DOHH2 (cell line): ENCODE results near the gene SHISAL1.

ENCODE experiments used
- H3F3A ChIP-seq: fragments of 200-600 bp; sonication (generic), shearing (Covaris generic); 2 replicates; pipeline ENCODE4 v1.6.0; 2016; ENCODE audit warnings: antibody characterized with exemption, mild to moderate bottlenecking; ENCODE audit not compliant: control insufficient read depth, insufficient read depth
- H3K27ac ChIP-seq: fragments of 200-600 bp; sonication (generic); 2 replicates; pipeline ENCODE4 v1.5.1; 2014; ENCODE audit warnings: low read depth, mild to moderate bottlenecking, low read length, moderate library complexity
- H3K27me3 ChIP-seq: fragments of 200-600 bp; sonication (generic); 2 replicates; pipeline ENCODE4 v1.6.1; 2014; ENCODE audit warnings: mild to moderate bottlenecking, low read length, mixed read lengths; ENCODE audit not compliant: control insufficient read depth
- H3K36me3 ChIP-seq: fragments of 200-600 bp; sonication (generic); 2 replicates; pipeline ENCODE4 v1.6.1; 2014; ENCODE audit warnings: mild to moderate bottlenecking, low read length, moderate library complexity, mixed read lengths; ENCODE audit not compliant: control insufficient read depth
- H3K4me1 ChIP-seq: fragments of 200-600 bp; sonication (generic); 2 replicates; pipeline ENCODE4 v1.6.1; 2014; ENCODE audit warnings: mild to moderate bottlenecking, low read length, mixed read lengths; ENCODE audit not compliant: control insufficient read depth
- H3K4me2 ChIP-seq: fragments of 200-600 bp; sonication (generic); 2 replicates; pipeline ENCODE4 v1.6.0; 2014; ENCODE audit warnings: mild to moderate bottlenecking, low read length, moderate library complexity
- H3K4me3 ChIP-seq: fragments of 200-600 bp; sonication (generic); 2 replicates; pipeline ENCODE4 v1.5.1; 2014; ENCODE audit warnings: mild to moderate bottlenecking, low read length, mixed read lengths
- H3K79me2 ChIP-seq: fragments of 200-600 bp; sonication (generic); 2 replicates; pipeline ENCODE4 v1.6.1; 2014; ENCODE audit warnings: mild to moderate bottlenecking, low read length, mixed read lengths; ENCODE audit not compliant: control insufficient read depth
- H3K9me2 ChIP-seq: fragments of 200-600 bp; sonication (generic); replicated peaks from 2 replicates; pipeline ENCODE4 v1.6.1; 2014; ENCODE audit warnings: mild to moderate bottlenecking, low read length, mixed read lengths; ENCODE audit not compliant: control insufficient read depth
- H3K9me3 ChIP-seq: fragments of 200-600 bp; sonication (generic); 2 replicates; pipeline ENCODE4 v1.6.1; 2014; ENCODE audit warnings: antibody characterized with exemption, low read length, mixed read lengths; ENCODE audit not compliant: control insufficient read depth, insufficient read depth
- H4K20me1 ChIP-seq: fragments of 200-600 bp; sonication (generic); 2 replicates; pipeline ENCODE4 v1.6.0; 2014; ENCODE audit warnings: low read depth, mild to moderate bottlenecking, antibody characterized with exemption, low read length, moderate library complexity; ENCODE audit not compliant: control insufficient read depth, insufficient read depth
- EZH2phosphoT487 ChIP-seq: fragments of 200-600 bp; sonication (generic); IDR thresholded peaks from 2 replicates; pipeline ENCODE4 v1.6.1; 2017; ENCODE audit warnings: borderline replicate concordance, mild to moderate bottlenecking, antibody characterized with exemption, low read length, moderate library complexity, mixed read lengths
- TF ChIP-seq, protein P1 (sequence below): fragments of 200-600 bp; sonication (generic); IDR thresholded peaks from one replicate; pipeline ENCODE4 v1.5.1; 2014; ENCODE audit warnings: antibody characterized with exemption, mild to moderate bottlenecking, low read depth, low read length; ENCODE audit not compliant: poor library complexity, severe bottlenecking

SHISAL1 gene

DNA sequence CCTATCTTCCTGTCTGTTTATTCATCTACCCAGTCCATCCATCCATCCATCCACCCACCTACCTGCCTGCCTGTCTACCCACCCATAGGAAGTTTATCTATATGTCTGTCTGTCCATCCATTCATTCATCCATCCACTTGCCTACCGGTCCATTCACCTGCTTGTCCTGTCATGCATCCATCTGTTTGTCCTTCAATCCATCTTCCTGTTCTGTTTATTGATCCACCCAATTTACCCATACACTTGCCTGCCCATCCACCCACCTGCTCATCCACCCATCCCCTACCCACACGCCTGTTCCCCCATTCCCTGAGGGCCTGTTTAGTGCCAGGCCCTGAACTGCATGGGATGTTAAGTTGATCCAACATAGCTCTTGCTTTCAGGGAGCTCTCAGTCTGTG, 113.6 kb downstream of the SHISAL1 start:
- Histone ChIP-seq H3K4me1 (peaks cover 21% of the 10 kb centered on the region), H3K9me2 (no peaks in the 10 kb centered on the region), H3K27me3 (peaks cover 3% of the 10 kb centered on the region; the same call in 1 of the 2 replicates), H3K4me3 (no peak overlapping the region), H4K20me1 (no peaks in the 10 kb centered on the region), H3K27ac (no peak overlapping the region), H3K9me3 (no peaks in the 10 kb centered on the region), H3K79me2 (no peaks in the 10 kb centered on the region), H3K4me2 (no peak overlapping the region), H3K36me3 (no peaks in the 10 kb centered on the region), H3F3A (no peaks in the 10 kb centered on the region)
- no peak for TF ChIP-seq EZH2phosphoT487
- TF ChIP-seq, protein P1, sequence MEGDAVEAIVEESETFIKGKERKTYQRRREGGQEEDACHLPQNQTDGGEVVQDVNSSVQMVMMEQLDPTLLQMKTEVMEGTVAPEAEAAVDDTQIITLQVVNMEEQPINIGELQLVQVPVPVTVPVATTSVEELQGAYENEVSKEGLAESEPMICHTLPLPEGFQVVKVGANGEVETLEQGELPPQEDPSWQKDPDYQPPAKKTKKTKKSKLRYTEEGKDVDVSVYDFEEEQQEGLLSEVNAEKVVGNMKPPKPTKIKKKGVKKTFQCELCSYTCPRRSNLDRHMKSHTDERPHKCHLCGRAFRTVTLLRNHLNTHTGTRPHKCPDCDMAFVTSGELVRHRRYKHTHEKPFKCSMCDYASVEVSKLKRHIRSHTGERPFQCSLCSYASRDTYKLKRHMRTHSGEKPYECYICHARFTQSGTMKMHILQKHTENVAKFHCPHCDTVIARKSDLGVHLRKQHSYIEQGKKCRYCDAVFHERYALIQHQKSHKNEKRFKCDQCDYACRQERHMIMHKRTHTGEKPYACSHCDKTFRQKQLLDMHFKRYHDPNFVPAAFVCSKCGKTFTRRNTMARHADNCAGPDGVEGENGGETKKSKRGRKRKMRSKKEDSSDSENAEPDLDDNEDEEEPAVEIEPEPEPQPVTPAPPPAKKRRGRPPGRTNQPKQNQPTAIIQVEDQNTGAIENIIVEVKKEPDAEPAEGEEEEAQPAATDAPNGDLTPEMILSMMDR, result no peak

DNA sequence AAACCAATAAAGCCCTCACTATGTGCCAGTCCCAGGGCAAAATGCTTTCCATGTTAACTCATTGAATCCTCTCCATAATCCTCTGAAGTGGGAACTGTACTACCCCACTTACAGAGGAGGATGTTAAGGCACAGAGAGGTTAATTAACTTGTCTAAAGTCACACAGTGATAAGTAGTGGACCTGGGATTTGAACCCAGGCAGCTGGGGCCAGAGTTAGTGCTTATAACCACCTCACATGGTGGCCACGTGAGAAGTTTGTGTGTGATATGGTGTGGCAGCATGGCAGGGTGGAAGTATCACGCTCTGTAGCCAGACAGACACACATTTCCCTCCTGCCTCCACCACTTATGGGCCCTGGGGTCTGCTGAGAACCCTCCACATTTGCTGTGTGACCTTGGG, 115.5 kb downstream of the SHISAL1 start:
- Histone ChIP-seq H3K9me3 (no peaks in the 10 kb centered on the region), H3K79me2 (no peaks in the 10 kb centered on the region), H4K20me1 (no peaks in the 10 kb centered on the region), H3K4me2 (no peak overlapping the region), H3K27ac (no peak overlapping the region), H3K4me1 (peaks cover 28% of the 10 kb centered on the region), H3F3A (no peaks in the 10 kb centered on the region), H3K27me3 (peaks cover 3% of the 10 kb centered on the region; the same call in 1 of the 2 replicates), H3K4me3 (no peak overlapping the region), H3K9me2 (no peaks in the 10 kb centered on the region), H3K36me3 (no peaks in the 10 kb centered on the region)
- TF ChIP-seq EZH2phosphoT487, result no peak
- TF ChIP-seq, protein P1, result no peak

DNA sequence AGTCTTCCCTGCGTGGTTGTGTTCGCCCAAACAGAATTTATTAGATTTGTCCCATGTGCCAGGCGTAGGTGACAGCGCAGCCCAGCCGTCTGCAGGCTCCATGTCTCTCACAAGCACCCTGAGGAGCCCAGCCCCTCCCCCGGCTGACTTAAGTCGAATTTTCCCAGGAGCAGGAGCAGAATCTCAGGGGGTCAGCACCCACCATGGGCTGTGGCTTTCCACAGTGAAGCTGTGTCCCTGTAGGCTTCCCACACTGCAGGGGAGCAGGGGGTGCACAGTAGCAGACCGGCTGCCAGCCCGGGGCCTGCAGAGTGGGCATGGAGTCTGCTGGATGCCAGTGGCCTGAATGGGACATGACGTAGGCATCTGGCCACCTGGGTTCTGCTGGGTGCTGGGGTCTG, 116.0 kb downstream of the SHISAL1 start:
- Histone ChIP-seq H3K4me3 (no peak overlapping the region), H4K20me1 (no peaks in the 10 kb centered on the region), H3K36me3 (no peaks in the 10 kb centered on the region), H3K4me1 (peaks cover 33% of the 10 kb centered on the region), H3F3A (no peaks in the 10 kb centered on the region), H3K9me2 (no peaks in the 10 kb centered on the region), H3K4me2 (no peak overlapping the region), H3K27ac (no peak overlapping the region), H3K79me2 (no peaks in the 10 kb centered on the region), H3K9me3 (no peaks in the 10 kb centered on the region), H3K27me3 (peaks cover 3% of the 10 kb centered on the region; the same call in 1 of the 2 replicates)
- TF ChIP-seq EZH2phosphoT487, result no peak
- TF ChIP-seq, protein P1, result no peak
